ENCODE data around the gene GPR61. TPM values are rescaled to one million over a fixed set of nuclear protein-coding genes. Genes with fewer than 3 reads are reported as not detected.

Gene GPR61
- total RNA-seq = 0.08 TPM
- long read RNA-seq, partial matches to known transcripts = 0 of 1 reads
- long read RNA-seq, other reads (novel, unspliced or antisense) = 1 of 1 reads

GRCh38 chr1:109539676-109540075, at the start of gene GPR61:
TSS of gene GPR61 (plus strand) at chr1:109539872. CDS start at chr1:109543023, 3,151 bp downstream.
- intact Hi-C loops (cut with micrococcal nuclease) = loop anchor here (10.0 kb wide), 1 partner anchor 445 kb away; the partner anchor contains the start of gene AHCYL1
- TF ChIP-seq CTCF (IDR thresholded peaks at IDR 0.05; ENCODE audit: borderline replicate concordance) = no peak
- Histone ChIP-seq H3K27me3 (ENCODE audit: low read depth) (no peaks in the 10 kb centered on the region), H3K4me1 (peaks cover 24% of the 10 kb centered on the region), H3K9me3 (replicated peaks) (no peaks in the 10 kb centered on the region), H3K36me3 (no peaks in the 10 kb centered on the region), H3K27ac (replicated peaks) (no peak within 1 kb of the TSS), H3K4me3 (no peak within 1 kb of the TSS)
- no peak for DNase-seq

- DNase-seq = peak; percentile 62
- H3K27me3 ChIP-seq (ENCODE audit: low read depth) = no peaks in the 10 kb centered on the region
- H3K9me3 ChIP-seq (replicated peaks) = no peaks in the 10 kb centered on the region
- H3K36me3 ChIP-seq = peaks cover 17% of the 10 kb centered on the region
- H3K27ac ChIP-seq (replicated peaks) = peak overlapping the region; percentile 59
- intact Hi-C loops (cut with micrococcal nuclease) = no loop called here
- peak; percentile 89 for TF ChIP-seq CTCF (IDR thresholded peaks at IDR 0.05; ENCODE audit: borderline replicate concordance)
- no peak overlapping the region for H3K4me3 ChIP-seq
- H3K4me1 ChIP-seq = peaks cover 39% of the 10 kb centered on the region
These were observed 49.4 kb upstream of the GPR61 start for GRCh38 chr1:109490029-109490933.

GRCh38 chr1:109490934-109491302, 48.8 kb upstream of the GPR61 start:
- DNase-seq = no peak

DNA sequence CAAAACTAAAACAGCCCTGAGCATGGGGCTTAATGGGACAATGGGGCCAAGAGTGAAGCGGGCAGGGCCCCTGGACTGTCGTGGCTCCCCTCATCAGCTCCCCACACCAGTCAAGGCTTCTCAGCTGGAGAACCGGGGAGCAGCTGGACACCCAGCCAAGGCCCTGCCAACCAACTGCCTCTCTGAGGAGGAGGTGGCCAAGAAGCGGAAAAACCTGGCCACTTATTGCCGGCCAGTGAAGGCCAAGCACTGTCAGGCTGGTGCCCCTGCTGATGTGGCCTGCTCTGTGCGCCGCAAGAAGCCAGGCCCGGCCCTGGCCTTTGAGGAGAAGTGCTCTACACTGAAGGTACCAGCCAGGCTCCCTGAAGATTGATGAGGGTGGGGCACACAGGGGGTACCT, 48.3 kb upstream of the GPR61 start:
- no peak for TF ChIP-seq CTCF (IDR thresholded peaks at IDR 0.05; ENCODE audit: borderline replicate concordance)
- no peak for DNase-seq
- intact Hi-C loops (cut with micrococcal nuclease) = no loop called here
- H3K27me3 ChIP-seq (ENCODE audit: low read depth) = no peaks in the 10 kb centered on the region
- H3K4me3 ChIP-seq = no peak overlapping the region
- peaks cover 24% of the 10 kb centered on the region for H3K36me3 ChIP-seq
- H3K27ac ChIP-seq (replicated peaks) = peak overlapping the region; percentile 59
- no peaks in the 10 kb centered on the region for H3K9me3 ChIP-seq (replicated peaks)
- peaks cover 38% of the 10 kb centered on the region for H3K4me1 ChIP-seq

More at GRCh38 chr1:109490934-109491302, 48.8 kb upstream of the GPR61 start:
- peak; percentile 6 for TF ChIP-seq CTCF (IDR thresholded peaks at IDR 0.05; ENCODE audit: borderline replicate concordance)
- Histone ChIP-seq H3K36me3 (peaks cover 20% of the 10 kb centered on the region), H3K27ac (replicated peaks) (peak overlapping the region; percentile 59), H3K27me3 (ENCODE audit: low read depth) (no peaks in the 10 kb centered on the region), H3K4me3 (no peak overlapping the region), H3K9me3 (replicated peaks) (no peaks in the 10 kb centered on the region), H3K4me1 (peaks cover 38% of the 10 kb centered on the region)
- intact Hi-C loops (cut with micrococcal nuclease) = no loop called here

GRCh38 chr1:109492779-109493178, 46.9 kb upstream of the GPR61 start:
- intact Hi-C loops (cut with micrococcal nuclease) = no loop called here

More at GRCh38 chr1:109492779-109493178, 46.9 kb upstream of the GPR61 start:
- Histone ChIP-seq H3K4me1 (peaks cover 38% of the 10 kb centered on the region), H3K27ac (replicated peaks) (no peak overlapping the region), H3K9me3 (replicated peaks) (no peaks in the 10 kb centered on the region), H3K27me3 (ENCODE audit: low read depth) (no peaks in the 10 kb centered on the region), H3K36me3 (peaks cover 27% of the 10 kb centered on the region), H3K4me3 (no peak overlapping the region)
- DNase-seq = no peak
- TF ChIP-seq CTCF (IDR thresholded peaks at IDR 0.05; ENCODE audit: borderline replicate concordance) = no peak
